SKM-1 (cell line): Measurements from ENCODE around the gene EIF2B4.

Source experiments
- DNase-seq: peaks from one replicate; lab custom pipeline; 2025; ENCODE audit not compliant: unreplicated experiment; lab: John Stamatoyannopoulos, UW

Gene EIF2B4

GRCh38 chr2:27370026-27370815 is at the start of gene EIF2B4, which contains the start of gene SNX17:
Gene EIF2B4 (minus strand): TSS chr2:27370338. CDS start chr2:27370314, 24 bp downstream.
Gene SNX17 (plus strand): TSS chr2:27370616. CDS start chr2:27370744, 128 bp downstream.
- DNase-seq, result peak; percentile 98

DNA sequence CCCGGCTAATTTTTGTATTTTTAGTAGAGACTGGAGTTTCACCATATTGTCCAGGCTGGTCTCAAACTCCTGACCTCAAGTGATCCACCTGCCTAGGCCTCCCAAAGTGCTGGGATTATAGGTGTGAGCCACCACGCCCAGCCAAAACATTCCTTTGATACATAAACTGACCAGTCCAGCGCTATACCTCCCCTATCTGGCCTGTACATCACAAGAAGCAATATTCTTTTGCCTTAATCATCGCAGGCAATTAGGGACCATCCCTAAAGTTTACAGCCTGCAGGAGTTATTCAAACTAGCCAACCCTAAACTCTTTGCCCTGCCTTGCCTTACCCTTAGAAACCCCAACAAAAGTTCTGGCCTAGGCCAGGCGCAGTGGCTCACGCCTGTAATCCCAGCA is 46.0 kb upstream of the EIF2B4 start:
- no peak for DNase-seq

DNA sequence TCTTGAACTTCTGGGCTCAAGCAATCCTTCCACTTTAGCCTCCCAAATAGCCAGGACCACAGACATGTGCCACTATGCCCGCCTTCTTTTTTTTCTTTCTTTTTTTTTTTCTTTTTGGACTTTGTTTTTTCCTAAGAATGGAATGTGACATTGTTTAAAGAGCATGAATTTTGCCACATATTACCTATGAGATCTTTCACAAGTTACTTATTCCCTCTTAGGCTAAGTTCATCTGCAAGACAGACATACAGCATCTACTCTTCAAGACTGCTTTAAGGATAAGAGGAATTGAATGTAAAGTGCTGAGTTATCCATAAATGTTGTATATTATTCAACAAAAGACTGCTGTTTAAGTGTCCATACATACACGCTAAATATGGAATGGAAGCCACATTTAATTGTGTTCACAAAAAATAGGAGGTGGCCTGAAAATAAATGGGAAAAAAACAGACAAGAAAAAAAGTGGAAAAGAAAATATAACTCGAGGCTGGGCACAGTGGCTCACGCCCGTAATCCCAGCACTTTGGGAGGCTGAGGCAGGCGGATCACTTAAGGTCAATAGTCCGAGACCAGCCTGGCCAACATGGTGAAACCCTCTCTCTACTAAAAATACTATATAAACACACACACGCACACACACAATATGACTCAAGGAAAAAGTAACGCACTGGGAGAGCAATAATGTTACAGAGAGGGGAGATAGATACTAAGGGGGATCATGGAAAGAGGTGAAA is 42.4 kb upstream of the EIF2B4 start:
- DNase-seq, result no peak

DNA sequence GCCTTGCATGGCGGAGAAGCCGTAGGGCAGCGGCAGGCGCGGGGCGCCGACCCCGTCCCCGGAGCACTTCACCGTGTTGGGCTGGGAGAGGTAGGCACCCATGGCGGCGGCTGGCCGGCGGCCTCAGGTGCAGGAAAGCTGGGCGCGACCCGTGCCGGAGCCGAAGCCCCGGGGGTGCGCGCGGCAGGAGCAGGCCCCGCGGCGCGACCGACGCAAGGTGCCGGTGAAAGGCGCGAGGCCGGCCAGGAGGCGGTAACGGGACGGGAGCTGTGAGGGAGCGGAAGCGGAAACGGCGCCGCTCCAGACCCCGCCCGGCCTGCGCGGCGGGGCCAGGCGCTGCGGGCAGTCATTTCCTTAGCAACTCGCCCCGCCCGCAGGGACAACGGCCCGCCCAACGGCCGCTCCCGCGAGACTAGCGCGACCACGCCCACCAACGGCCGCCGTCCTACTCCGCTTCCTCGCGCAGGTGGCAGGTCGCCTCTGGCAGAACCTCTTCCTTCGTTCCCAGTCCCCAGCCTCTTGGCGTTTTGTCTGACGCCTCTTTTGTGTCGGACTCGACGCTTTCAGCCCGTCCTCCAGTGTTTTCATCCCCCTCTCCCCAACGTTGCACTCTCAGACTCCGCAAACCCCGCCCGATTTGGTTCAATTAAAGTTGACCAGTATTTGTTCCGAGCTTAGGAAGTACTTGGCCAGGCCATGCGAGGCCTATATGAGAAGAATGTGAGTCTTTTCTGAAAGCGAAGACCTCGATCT is 39.4 kb upstream of the EIF2B4 start, which contains the start of gene PPM1G:
TSS of gene PPM1G (minus strand) at position 271 of the 753 bp plus-strand sequence. CDS start at position 102, 169 bp downstream.
- peak; percentile 87 for DNase-seq

DNA sequence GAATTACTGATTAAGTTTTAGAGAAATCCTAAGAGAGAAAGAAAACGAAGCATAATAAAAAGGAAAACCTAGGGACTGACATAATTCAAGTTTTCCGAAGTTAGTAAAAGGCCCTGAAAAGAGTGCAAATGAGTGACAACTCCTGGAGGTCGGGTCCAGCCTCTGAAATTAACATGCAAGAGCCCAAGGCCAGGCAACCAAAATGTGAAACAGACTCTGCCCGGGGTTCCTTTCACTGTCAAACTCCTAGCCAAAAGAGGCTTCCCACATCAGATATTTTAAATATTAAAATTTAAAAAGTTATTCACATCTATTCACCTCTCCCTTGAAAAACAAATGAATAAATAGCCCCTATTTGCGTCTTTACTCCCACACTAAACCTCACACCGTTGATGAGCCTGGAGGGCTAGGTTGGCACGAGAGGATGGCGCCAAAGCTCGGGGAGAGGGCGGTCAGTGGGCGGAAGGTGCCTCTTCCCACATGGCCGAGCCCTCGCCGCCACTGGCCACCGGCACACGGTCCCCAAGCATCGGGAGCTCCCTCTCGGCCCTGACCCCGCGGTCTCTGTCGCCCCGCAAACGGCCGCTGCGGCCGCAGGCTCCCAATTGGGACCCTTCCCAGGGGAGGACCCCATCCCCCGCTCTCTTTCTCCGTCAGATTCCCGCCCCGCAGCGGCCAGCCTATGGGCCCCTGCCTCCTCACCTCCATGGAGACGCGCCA is 38.6 kb upstream of the EIF2B4 start:
- DNase-seq, result no peak

- no peak for DNase-seq
Observed at GRCh38 chr2:27407798-27408491, 37.8 kb upstream of the EIF2B4 start.

GRCh38 chr2:27400348-27401135 is 30.4 kb upstream of the EIF2B4 start:
- no peak for DNase-seq

DNA sequence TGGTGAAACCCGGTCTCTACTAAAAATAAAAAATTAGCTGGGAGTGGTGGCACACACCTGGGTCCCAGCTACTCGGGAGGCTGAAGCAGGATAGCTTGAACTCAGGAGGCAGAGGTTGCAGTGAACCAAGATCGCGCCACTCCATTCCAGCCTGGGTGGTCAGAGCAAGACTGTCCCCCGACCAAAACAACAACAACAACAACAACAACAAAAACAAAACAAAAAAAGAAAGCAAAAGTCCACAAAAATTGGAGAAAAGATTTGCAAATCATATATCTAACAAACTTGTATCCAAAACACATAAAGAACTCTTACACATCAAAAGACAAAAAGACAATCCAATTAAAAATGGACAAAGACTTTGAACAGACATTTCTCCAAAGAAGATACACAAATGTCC is 28.8 kb upstream of the EIF2B4 start:
- DNase-seq, result no peak

GRCh38 chr2:27393225-27393624 is 23.1 kb upstream of the EIF2B4 start:
- DNase-seq, result no peak

DNA sequence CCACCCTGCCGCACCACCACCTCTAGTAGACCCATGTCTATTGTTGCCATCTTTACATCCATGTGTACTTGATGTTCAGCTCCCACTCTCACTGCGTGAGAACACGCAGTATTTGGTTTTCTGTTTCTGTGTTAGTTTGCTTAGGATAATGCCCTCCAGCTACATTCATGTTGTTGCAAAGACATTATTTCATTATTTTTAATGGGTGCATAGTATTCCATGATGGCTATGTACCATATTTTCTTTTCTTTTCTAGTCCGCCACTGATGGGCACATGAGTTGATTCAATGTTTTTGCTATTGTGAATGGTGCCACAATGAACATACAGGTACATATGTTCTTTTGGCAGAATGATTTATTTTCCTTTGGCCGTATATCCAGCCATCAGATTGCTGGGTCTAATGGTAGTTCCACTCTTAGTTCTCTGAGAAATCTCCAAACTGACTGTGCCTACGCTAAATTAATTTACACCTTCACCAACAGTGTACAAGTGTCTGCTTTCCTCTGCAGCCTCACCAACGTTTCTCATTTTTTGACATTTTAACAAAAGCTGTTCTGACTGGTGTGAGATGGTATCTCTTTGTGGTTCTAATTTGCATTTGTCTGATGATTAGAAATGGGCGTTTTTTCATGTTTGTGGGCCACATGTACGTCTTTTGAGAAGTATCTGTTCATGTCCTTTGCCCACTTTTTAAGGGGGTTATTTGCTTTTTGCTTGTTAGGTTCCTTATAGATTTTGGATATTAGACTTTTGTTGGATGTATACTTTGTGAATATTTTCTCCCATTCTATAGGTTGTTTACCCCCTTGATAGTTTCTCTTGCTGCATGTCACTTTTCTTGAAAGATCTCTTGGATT is 20.9 kb upstream of the EIF2B4 start:
- no peak for DNase-seq

DNA sequence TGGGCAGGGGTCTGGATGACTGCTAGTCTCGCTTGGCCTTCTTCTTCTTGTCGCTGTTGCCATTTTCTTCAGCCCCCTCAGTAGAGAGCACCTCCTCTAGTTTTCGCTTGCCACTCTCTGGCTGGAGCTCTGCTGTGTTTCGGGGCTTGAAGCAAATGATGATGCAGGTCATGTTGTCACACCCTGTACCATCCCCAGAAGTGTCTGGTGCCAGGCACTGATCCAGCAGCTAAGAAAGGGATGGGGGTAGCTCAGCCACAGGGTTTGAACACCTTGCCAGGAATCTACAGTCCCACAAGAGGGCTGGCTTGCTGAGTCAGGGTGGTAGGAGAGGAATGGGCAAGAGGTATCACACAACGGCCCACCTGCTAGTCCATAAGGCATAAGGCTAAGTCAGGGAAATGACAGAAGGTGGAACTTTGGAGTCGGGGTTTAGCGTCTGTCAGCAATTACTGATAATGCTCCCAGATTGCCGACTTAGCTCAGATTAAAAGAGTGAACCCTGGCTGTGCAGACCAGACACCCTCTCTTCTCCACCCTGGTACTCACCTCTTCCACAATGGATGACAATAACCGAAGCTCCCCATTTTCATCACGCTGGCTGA is 11.5 kb upstream of the EIF2B4 start:
- no peak for DNase-seq

- no peak for DNase-seq
Observed at GRCh38 chr2:27380626-27381545, 10.7 kb upstream of the EIF2B4 start, which contains the start of gene ZNF513. Gene ZNF513 (minus strand): TSS chr2:27380734. CDS start chr2:27380526, 208 bp downstream.

GRCh38 chr2:27379836-27380625 is 9.9 kb upstream of the EIF2B4 start:
- DNase-seq, result no peak

DNA sequence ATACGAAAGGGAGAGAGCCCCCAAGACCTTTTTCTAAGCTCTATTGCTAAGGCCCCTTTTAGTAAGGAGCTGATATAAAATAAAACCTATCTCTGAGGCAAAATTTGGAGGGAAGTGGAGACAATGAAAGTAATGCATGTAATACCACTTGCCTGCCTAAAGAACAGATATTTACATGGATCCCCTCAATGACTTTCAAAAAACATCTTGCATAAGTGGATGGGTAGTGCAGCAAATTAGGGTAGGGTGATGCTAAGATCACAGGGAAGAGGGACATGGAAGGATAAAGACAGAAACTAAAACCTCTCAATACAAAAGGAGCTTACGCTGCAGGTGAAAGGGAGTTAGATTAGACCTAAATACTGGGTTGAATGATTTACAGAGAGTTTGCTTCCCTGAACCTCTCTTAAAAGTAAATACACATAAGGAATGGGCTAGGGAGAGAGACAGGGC is 9.3 kb upstream of the EIF2B4 start:
- no peak for DNase-seq

DNA sequence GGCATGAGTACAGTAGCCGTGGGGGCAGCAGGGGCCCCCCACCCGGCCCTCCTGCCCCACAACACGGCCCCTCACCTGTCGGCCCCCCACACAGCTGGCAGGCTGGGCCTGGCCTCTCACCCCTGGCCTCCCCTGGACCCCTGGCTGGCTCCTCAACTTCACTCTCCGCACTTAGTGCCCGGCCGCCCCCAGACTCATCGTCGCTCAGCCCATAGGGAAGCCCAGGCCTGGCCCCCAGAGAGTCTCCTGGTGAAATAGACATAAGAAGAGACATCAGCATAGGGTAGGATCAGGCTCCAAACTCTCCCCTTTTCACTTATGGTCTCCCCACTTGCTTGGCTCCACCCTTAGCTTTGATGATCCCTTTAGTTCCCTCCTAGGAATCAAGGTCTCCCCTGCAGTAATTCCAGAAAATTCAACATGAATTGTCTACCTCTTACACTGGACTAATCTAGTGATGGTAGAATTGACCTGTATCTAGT is 8.7 kb upstream of the EIF2B4 start:
- DNase-seq, result no peak
